IPS DF 6.9 (cell line): ENCODE results near the gene ESD.
"Not testable (repeated sequence)": the region's sequence is repeated elsewhere in the genome, so short reads cannot be mapped to it uniquely, and the experiment has no call there.

Experiments used
- DNase-seq: peaks from one replicate; pipeline ENCODE4 v3.0.0-alpha.2; 2013; ENCODE audit warnings: low read depth, low spot score
- H3K27ac ChIP-seq: one replicate; pipeline ENCODE4 v1.5.1; 2013; ENCODE audit warnings: low read length, control low read depth
- H3K27me3 ChIP-seq: 2 replicates; pipeline ENCODE4 v1.6.1; 2013; ENCODE audit warnings: mild to moderate bottlenecking, low read length; ENCODE audit not compliant: control insufficient read depth, insufficient read depth
- H3K36me3 ChIP-seq: 2 replicates; pipeline ENCODE4 v1.6.1; 2013; ENCODE audit warnings: low read length; ENCODE audit not compliant: control insufficient read depth, insufficient read depth
- H3K4me1 ChIP-seq: 2 replicates; pipeline ENCODE4 v1.6.1; 2013; ENCODE audit warnings: low read length; ENCODE audit not compliant: control insufficient read depth, insufficient read depth
- H3K4me3 ChIP-seq: 2 replicates; pipeline ENCODE4 v1.5.1; 2013; ENCODE audit warnings: mild to moderate bottlenecking, low read length
- H3K9me3 ChIP-seq: 2 replicates; pipeline ENCODE4 v1.6.1; 2013; ENCODE audit warnings: low read length, inconsistent platforms; ENCODE audit not compliant: control insufficient read depth, insufficient read depth
- WGBS: extraction: QIAGEN DNeasy Blood & Tissue Kit; methylation state at CpG from one replicate; pipeline ENCODE4 v1.1.7; 2013; ENCODE audit warnings: mixed read lengths, missing lambda C conversion rate; ENCODE audit not compliant: insufficient read length, insufficient coverage; 5-methylcytosine and 5-hydroxymethylcytosine counted together

The ESD gene

GRCh38 chr13:46795321-46795720, 1.6 kb downstream of the ESD start:
- H3K9me3 ChIP-seq, result no peaks in the 10 kb centered on the region
- no peak for DNase-seq
- no peak overlapping the region for H3K4me3 ChIP-seq
- H3K4me1 ChIP-seq, result peaks cover 2% of the 10 kb centered on the region; the same call in 1 of the 2 replicates
- H3K27me3 ChIP-seq, result no peaks in the 10 kb centered on the region
- no CpG with 5 or more reads among the region's 6 CpGs for WGBS
- no peaks in the 10 kb centered on the region for H3K36me3 ChIP-seq
- no peak overlapping the region for H3K27ac ChIP-seq

- Histone ChIP-seq H3K27me3 (no peaks in the 10 kb centered on the region), H3K4me3 (no peak overlapping the region), H3K27ac (no peak overlapping the region), H3K4me1 (no peaks in the 10 kb centered on the region), H3K36me3 (peaks cover 2% of the 10 kb centered on the region; the same call in 1 of the 2 replicates), H3K9me3 (no peaks in the 10 kb centered on the region)
- DNase-seq, result no peak
- WGBS, result no CpG with 5 or more reads among the region's 3 CpGs
Measured at GRCh38 chr13:46783504-46783903, 13.5 kb downstream of the ESD start.

GRCh38 chr13:46782691-46783090, 14.3 kb downstream of the ESD start:
- WGBS, result no CpG with 5 or more reads among the region's 2 CpGs
- H3K36me3 ChIP-seq, result peaks cover 2% of the 10 kb centered on the region; the same call in 1 of the 2 replicates
- no peak overlapping the region for H3K27ac ChIP-seq

GRCh38 chr13:46782066-46782465, 14.9 kb downstream of the ESD start:
- no peaks in the 10 kb centered on the region for H3K9me3 ChIP-seq
- no peak overlapping the region for H3K27ac ChIP-seq
- no peak overlapping the region for H3K4me3 ChIP-seq
- no peaks in the 10 kb centered on the region for H3K27me3 ChIP-seq
- H3K36me3 ChIP-seq, result peaks cover 2% of the 10 kb centered on the region; the same call in 1 of the 2 replicates
- no CpG with 5 or more reads among the region's 1 CpG for WGBS
- no peaks in the 10 kb centered on the region for H3K4me1 ChIP-seq
- DNase-seq, result no peak

More at GRCh38 chr13:46782691-46783090, 14.3 kb downstream of the ESD start:
- Histone ChIP-seq H3K9me3 (no peaks in the 10 kb centered on the region), H3K27me3 (no peaks in the 10 kb centered on the region), H3K4me1 (no peaks in the 10 kb centered on the region), H3K4me3 (no peak overlapping the region)
- DNase-seq, result no peak

GRCh38 chr13:46778890-46779289, 18.1 kb downstream of the ESD start:
- WGBS, result no CpG with 5 or more reads among the region's 2 CpGs
- peaks cover 3% of the 10 kb centered on the region; the same call in 1 of the 2 replicates for H3K36me3 ChIP-seq
- no peak for DNase-seq

GRCh38 chr13:46778095-46778494, 18.9 kb downstream of the ESD start:
- DNase-seq, result no peak
- no peaks in the 10 kb centered on the region for H3K4me1 ChIP-seq
- H3K4me3 ChIP-seq, result no peak overlapping the region
- H3K27me3 ChIP-seq, result no peaks in the 10 kb centered on the region
- H3K36me3 ChIP-seq, result peaks cover 3% of the 10 kb centered on the region; the same call in 1 of the 2 replicates
- WGBS, result 100% methylated on average over 3 of the region's 3 CpGs
- no peak overlapping the region for H3K27ac ChIP-seq
- H3K9me3 ChIP-seq, result no peaks in the 10 kb centered on the region

More at GRCh38 chr13:46778890-46779289, 18.1 kb downstream of the ESD start:
- Histone ChIP-seq H3K9me3 (no peaks in the 10 kb centered on the region), H3K4me3 (no peak overlapping the region), H3K27me3 (no peaks in the 10 kb centered on the region), H3K4me1 (no peaks in the 10 kb centered on the region), H3K27ac (no peak overlapping the region)

GRCh38 chr13:46775385-46776107, 21.4 kb downstream of the ESD start:
- no CpG with 5 or more reads among the region's 8 CpGs for WGBS
- DNase-seq, result no peak
- peaks cover 3% of the 10 kb centered on the region; the same call in 1 of the 2 replicates for H3K36me3 ChIP-seq
- H3K4me1 ChIP-seq, result no peaks in the 10 kb centered on the region
- H3K27me3 ChIP-seq, result no peaks in the 10 kb centered on the region
- no peak overlapping the region for H3K4me3 ChIP-seq
- no peaks in the 10 kb centered on the region for H3K9me3 ChIP-seq
- H3K27ac ChIP-seq, result no peak overlapping the region

- no peak for DNase-seq
- no peaks in the 10 kb centered on the region for H3K27me3 ChIP-seq
- H3K9me3 ChIP-seq, result no peaks in the 10 kb centered on the region
- no peaks in the 10 kb centered on the region for H3K4me1 ChIP-seq
- no CpG with 5 or more reads among the region's 2 CpGs for WGBS
- H3K27ac ChIP-seq, result no peak overlapping the region
- H3K4me3 ChIP-seq, result no peak overlapping the region
- peaks cover 3% of the 10 kb centered on the region; the same call in 1 of the 2 replicates for H3K36me3 ChIP-seq
Measured at GRCh38 chr13:46773541-46773940, 23.4 kb downstream of the ESD start.

- H3K27ac ChIP-seq, result no peak overlapping the region
- H3K4me1 ChIP-seq, result no peaks in the 10 kb centered on the region
- no peaks in the 10 kb centered on the region for H3K27me3 ChIP-seq
- no peak for DNase-seq
- no peak overlapping the region for H3K4me3 ChIP-seq
- H3K36me3 ChIP-seq, result peaks cover 3% of the 10 kb centered on the region; the same call in 1 of the 2 replicates
- no peaks in the 10 kb centered on the region for H3K9me3 ChIP-seq
Measured at GRCh38 chr13:46771693-46772092, 25.3 kb downstream of the ESD start.

- not testable (repeated sequence) for H3K36me3 ChIP-seq, H3K4me3 ChIP-seq
Measured at GRCh38 chr13:46769925-46770324, 27.0 kb downstream of the ESD start.

GRCh38 chr13:46761866-46762265, 35.1 kb downstream of the ESD start:
- no peak overlapping the region for H3K4me3 ChIP-seq
- no peaks in the 10 kb centered on the region for H3K9me3 ChIP-seq
- H3K36me3 ChIP-seq, result no peaks in the 10 kb centered on the region
- no peak for DNase-seq
- H3K27ac ChIP-seq, result no peak overlapping the region
- H3K27me3 ChIP-seq, result no peaks in the 10 kb centered on the region
- no CpG with 5 or more reads among the region's 5 CpGs for WGBS
- H3K4me1 ChIP-seq, result no peaks in the 10 kb centered on the region

More at GRCh38 chr13:46769925-46770324, 27.0 kb downstream of the ESD start:
- not testable (repeated sequence) for H3K9me3 ChIP-seq, H3K27me3 ChIP-seq, H3K27ac ChIP-seq, DNase-seq, H3K4me1 ChIP-seq
- WGBS, result no CpG with 5 or more reads among the region's 4 CpGs
